GF-D8 (cell line): Measurements from ENCODE around the gene TTC17.
"Not testable (repeated sequence)": the region's sequence is repeated elsewhere in the genome, so short reads cannot be mapped to it uniquely, and the experiment has no call there.

ENCODE experiments used
- DNase-seq: peaks from one replicate; lab custom pipeline; 2025; lab: John Stamatoyannopoulos, UW

Gene TTC17

DNA sequence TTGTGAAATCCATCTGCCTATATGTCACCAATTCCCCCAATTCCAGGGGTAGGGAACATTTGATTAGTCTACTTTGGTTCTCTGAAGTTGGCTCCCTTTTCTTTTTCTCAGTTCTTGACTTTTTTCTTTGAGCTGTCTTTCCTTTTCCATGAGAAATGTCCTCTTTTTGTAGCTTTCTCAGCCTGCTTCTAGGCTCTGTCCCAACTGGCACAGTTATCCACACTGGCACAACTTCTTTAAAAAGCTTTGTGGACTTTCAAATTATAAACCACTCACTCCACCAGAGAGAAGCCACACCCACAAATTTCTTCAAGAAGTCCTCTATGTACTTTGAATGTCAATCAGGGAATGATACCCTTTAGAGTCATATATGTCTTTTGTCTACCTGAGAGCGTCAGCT is 100.5 kb downstream of the TTC17 start:
- no peak for DNase-seq

DNA sequence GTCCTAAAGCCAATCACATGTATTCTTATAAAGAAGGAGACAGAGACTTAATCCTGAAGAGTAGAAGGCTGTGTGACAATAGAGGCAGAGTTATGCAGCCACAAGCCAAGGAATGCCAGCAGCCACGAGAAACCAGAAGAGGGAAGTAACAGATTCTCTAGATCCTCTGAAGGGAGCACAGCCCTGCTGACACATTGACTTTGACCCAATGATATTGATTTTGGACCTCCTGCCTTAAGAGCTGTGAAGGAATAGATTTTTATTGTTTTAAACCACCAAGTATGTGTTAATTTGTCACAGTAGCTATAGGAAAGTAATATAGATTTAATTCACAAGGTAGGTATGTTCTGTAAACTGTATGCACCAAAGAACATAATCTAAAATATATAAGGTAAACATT is 103.6 kb downstream of the TTC17 start:
- no peak for DNase-seq

DNA sequence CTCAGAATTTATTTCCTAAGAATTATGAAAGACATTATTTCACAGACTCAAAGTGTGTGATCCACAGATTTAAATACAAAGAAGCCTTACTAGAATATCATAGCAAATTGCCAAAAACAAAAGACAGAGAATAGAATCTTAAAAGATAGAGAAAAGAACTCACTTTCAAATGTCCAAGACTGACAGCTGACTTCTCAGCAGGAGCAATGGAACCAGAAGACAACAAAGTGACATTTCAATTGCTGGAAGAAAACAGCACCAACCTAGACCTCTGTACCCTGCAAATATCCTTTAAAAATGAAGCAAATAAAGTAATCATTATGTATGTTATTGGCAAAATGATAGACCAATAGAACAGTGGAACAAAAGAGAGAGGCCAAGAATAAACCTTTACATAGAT is 109.2 kb downstream of the TTC17 start:
- DNase-seq, result no peak

DNA sequence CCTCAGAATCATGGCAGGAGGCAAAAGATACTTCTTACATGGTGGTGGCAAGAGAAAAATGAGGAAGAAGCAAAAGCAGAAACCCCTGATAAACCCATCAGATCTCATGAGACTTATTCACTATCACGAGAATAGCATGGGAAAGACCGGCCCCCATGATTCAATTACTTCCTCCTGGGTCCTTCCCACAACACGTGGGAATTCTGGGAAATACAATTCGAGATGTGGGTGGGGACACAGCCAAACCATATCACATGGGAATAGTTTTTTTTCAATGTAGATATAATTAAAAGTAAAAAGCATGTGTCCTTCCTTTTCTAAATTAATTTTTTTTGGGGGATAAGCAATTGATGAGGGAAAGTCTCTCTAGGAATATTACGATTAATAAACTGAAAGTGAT is 118.8 kb downstream of the TTC17 start:
- DNase-seq, result not testable (repeated sequence)

DNA sequence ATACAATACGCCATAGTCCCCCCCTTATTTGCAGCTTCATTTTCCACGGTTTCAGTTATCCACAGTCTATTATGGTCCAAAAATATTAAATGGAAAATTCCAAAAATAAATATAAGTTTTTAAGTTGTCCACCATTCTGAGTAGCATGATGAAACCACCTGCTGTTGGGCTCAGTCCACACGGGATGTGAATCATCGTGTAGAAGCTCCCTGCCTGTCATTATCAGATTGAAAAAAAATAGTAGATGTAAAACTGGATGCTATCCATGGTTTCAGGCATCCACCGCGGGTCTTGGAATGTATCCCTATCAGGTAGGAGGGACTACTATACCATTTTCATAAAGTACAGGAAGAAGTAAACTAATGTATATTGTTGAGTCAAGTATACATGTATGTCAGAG is 127.4 kb downstream of the TTC17 start:
- DNase-seq, result no peak

DNA sequence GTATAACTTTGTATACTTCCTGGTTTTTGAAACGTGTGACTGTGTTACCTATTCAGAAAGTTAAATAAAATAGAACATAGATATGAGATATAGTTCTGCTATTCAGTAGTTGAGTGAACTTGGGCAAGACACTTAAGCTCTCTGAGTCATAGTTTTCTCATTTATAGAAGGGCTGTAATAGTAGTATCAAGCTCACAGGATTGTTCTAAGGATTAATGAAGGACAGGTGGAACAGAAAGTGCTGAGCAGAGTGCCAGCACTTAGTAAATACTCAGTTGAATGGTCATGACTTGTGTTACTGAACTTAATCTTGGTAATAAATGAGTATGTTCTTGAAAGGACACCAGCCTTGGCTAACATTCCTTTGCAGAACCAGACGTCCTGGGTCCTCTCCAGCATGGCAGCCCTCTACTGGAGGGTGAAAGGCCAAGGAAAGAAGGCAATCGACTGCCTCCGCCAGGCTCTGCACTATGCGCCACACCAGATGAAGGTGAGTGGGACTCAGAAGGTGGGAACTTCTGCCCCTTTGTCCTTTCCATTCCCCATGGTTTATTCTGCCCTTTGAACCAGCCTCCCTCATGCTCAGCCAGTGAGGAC is 131.2 kb downstream of the TTC17 start:
- DNase-seq, result no peak

DNA sequence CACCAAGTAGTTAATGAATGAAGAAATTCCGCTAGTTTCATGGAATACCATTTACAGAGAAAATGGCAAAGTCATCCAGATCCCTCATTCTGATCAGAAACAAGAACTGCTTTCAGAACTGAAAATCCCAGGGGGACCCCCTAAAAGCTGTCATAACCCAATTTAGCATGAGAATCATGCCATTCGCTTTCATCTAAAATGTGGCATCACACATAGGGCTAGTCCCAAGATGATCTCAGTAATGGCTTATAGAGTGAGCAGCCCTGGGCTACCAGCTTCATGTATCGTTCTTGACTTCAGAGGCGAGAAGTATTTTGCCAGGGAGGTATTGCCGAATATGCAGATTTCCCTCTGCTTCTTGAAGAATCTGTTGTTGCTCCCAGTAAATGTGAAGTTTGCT is 134.0 kb downstream of the TTC17 start:
- DNase-seq, result no peak

DNA sequence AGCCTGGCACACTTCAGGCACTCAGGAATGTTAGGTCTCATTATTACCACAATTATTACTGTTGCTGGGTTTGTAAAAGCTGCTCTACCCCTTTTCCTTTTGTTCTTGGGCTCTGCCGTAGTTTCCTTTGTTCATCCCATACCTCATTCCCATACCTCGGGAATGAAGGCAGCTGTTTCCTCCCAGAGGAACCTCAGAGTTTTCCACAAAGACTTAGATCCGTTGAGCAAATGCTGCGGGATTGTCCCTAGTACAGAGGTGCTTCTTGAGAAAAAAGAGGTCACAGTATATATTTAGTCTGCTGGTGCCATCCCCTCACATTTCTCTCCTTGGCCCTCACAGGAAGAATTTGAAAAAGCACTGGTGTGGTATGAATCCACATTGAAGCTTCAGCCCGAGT is 134.7 kb downstream of the TTC17 start:
- DNase-seq, result no peak

DNA sequence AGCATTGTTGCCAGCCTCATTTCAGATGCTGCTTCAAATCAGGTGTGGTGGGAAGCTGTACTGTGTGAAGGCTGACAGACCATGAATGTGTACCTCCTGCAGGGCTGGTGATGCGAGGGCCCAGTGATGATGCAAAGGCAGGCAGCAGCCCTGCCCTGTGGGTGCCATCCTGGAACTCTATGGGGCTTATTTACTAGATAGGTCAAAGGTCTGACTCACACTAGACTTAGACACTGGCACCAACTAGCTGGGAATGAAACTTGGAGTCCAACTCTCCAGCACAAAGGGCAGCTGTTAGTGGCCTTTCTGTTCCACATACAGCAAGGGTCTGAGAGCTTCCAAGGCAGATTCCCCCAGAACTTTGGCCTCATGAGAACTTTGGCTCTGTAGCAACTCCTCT is 138.4 kb downstream of the TTC17 start:
- no peak for DNase-seq

DNA sequence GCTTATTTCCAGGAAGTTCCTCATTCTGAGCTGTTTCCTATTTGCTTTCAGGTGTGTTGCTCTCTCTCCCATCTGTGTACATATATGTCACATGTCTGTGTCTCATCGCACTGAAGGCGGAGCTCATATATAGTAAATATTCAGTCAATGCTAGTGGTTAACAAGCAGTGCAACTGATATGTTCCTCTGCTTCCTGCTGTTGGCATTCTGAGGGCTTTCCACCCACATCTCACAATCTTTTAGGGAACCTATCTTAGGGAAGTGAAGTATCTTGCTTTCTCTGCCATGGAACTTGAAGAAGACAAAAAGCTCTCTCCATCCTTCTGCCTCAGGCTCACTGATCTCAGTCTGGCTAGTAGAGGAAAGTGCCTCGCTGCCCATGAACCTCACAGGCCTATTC is 139.8 kb downstream of the TTC17 start:
- DNase-seq, result no peak

DNA sequence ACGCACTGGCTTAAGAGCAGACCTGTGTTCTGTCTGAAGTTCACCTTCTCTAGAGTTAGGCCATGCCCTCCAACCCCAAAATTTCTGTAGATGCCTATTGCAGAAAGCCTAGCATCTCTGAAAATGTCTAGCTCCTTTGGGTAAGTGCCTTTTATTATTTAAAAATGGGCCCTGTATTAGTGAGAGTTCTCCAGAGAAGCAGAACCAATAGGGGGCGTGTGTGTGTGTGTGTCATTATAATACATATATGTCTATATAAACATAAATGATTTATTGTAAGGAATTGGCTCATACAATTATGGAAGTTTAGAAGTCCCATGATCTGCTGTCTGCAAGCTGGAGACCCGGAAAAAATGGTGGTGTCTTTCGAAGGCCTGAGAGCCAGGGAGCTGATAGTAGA is 144.7 kb downstream of the TTC17 start:
- DNase-seq, result no peak

DNA sequence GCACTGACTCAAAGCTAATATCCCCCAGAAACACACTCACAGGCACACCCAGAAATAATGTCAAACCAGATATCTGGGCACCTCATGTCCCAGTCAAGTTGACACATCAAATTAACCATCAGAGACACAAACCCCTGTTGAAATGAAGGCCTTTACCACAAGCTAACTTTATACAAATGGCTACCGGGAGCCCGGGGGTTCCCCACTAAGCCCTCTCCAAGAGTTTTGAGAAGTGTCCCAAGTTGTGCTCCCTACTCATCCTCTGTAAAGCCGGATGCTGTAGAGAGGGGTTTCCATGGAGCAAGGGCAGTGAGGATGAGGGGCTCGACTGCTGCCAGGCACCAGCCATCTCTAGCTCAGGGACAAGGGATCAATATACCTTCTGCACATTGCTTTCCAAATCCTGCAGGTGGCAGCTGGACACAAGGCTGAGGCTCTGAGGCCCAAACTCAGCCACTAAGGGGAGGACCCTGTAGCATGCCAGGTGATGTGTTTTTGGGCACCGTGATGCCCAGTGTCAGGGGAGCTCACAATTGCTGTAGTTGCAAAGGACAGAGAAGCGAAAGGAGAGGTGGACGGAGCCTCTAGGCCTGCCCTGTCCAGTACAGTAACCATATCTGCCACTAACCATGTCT is 145.7 kb downstream of the TTC17 start:
- no peak for DNase-seq

DNA sequence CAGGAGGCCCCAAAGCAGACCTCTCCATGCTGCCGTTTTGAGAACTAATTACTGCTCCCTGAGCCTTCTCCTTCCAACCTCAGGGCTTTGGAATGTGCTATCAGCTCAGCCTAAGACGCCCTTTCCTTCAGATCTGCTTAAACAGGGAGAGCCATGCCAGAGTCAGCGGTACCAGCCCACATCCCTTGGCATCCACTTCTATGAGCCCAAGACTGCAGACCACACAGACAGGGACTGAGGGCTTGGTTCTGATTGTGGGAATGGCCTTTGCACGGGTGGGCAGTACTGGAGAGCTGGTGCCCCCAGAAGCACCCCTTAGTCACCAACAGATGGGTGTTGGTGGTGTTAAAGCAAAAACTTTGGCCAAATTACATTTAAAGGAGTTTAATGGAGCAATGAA is 146.5 kb downstream of the TTC17 start:
- no peak for DNase-seq

DNA sequence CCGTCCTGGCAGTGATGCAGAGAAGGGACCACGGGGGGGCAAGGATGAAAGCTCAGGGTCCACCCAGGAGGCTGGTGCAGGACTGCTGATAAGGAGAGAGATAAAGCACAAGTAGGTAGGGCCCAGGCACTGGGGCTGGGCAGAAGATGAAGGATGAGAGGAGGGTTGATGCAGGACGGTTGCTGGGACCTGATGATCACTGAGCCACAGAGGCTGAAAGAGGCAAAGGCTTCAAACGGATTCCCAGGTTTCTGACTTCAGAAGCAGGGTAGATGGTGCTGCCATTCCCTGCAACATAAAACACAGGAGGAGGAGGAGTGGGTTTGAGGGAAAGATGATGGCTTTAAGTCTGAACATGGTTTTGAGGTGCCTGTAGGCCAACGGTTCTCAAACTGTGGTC is 148.5 kb downstream of the TTC17 start:
- DNase-seq, result no peak

DNA sequence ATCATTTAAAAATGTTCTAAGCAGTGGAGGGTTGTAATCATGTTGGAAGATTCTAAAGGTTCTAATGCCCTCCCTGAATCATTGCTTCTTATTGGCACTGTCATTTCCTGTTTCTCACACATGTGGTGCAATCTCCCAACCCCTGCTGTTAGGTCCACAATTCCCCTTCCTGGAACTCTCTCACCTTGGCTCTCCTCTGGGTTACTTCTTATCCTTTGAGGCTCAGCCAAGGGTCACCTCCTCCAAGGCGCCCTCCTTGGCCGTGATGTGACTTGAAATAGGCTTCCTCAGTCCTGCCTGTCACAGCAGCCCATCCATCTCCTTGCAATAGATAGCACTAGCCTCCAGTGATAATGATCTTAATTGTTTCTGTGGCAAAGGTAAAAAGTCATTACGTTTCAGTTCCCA is 149.8 kb downstream of the TTC17 start:
- DNase-seq, result no peak

DNA sequence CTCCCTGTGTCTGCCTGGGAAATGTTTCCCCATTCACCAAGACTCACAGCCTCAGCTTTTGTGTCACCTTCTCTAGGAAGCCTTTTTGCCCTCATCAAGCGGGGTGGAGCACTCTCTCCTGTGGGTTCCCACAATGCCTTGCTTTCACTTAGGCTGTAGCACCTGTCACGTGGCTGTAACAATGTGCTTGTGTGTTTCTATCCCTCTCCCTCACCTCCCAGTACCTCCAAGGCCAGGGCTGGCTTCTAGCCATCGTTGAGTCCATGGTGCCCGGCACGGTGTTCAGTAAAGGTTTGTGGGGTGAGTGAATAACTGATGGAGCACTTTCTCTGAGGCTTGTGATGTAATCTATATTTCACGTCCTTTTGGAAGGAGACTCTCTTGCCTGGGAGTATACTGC is 153.2 kb downstream of the TTC17 start:
- DNase-seq, result no peak

DNA sequence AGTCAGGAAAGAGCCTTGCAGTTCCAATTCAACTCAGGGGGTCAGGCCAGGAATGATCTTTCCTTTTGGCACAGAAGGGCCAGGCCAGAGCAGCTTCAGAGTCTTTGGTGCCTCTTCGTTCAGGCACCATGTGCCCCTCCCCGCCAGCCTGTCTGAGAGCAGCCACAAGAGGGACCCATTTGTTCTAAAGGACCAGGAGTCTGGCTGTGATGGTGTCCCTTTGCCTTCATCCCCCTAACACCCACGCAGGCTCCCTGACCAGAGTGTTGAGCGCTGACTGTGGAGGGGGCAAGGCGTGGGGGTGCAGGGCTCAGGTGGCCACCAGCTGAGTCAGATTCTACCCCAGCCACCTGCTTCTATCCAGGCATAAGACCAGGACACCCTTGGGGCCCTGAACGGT is 156.4 kb downstream of the TTC17 start:
- DNase-seq, result no peak

DNA sequence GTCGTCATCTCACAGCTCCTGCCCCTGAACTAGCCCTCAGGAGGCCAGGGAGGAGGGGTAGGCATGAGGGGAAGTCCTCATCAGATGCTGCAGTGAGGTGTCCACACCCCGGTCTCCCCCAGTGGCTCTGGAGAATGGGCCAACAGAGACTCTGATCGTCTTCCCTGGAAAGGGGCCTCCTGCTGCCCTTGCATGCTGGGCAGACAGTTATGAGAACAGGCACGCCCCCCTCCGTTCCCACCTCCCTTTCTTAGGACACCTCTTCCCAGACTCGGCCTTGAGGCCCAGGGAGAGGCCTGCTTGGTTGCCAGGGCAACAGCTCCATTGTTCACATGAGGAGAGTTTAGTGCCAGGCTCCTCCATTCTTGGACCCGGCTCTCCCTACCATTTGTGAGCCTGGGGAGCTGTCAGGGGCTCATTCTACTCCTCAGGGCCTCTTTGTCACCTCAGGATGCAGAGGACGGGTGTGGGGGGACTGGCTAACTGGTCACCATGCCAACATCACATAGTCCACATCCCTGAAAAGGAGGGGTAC is 157.7 kb downstream of the TTC17 start:
- DNase-seq, result no peak

DNA sequence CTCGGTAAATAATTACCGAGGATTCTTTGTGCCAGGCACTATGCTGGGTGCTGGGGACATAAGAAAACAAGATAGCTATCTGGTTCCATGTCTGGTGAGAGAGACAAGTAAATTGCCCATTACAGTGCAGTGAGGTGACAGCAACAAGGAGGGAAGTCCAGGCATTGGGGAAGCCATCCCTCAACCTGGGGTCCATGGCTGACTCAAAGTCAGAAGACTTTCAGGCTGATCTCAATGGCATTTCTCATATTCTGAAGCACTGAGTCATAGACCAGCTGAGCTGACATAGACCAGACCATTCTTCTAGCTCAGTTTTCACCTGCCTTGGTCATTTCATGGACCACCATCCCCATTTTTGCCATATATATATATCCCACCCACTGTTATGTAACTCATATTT is 158.8 kb downstream of the TTC17 start:
- no peak for DNase-seq

DNA sequence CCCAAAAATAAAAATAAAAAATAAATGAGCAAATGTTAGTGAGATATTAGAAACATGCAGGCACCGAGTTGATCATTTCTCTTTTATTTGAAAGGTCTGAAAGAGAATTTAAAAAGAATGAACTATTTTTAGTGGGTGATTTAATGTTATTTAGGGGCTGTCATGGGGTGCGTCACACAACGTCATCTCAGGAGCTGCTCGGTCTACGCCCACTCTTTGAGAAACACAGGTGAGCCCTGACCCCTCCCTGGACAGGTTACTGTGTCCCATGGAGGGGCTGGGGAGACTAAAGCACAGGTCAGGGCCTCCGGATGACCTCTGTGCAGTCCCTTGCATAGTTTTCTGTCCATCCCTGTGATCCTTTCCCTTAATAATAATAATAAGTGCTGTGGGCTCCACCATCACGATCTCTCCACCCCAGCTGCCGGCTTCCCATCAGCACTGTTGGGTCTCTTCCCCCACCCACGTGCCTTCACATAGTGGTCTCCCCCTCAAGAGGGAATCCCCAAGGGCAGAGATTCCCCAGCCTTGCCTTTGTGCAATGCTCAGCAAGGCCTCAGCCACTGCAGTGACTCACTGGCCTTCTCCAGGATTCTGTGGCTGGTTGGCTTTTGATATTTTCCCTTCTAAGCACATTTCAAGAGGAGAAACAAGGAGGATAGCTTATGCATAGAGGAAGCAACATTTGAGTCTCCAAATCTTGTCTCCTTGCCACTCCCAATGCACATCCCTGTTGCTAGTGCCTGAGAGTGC is 159.9 kb downstream of the TTC17 start:
- DNase-seq, result no peak

DNA sequence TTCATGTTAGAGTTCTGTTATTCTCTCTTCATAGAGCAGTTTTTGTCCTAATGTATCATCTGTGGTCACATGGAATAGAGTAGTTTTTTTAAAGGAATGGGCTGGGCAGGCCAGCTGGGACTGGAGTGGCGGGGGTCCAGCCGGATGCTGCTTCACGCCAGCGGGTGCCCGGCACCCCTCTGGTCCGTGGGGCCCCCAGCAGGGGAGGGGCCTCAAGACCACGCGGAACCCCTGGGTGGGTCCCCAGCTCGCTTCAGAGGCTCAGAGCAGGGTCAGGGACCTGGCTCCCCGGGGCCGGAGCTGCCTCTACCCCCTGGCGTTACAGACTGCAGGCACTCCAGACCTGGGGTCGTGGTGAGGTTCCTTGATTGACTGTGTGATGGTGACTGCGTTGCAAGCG is 162.8 kb downstream of the TTC17 start:
- DNase-seq, result no peak

DNA sequence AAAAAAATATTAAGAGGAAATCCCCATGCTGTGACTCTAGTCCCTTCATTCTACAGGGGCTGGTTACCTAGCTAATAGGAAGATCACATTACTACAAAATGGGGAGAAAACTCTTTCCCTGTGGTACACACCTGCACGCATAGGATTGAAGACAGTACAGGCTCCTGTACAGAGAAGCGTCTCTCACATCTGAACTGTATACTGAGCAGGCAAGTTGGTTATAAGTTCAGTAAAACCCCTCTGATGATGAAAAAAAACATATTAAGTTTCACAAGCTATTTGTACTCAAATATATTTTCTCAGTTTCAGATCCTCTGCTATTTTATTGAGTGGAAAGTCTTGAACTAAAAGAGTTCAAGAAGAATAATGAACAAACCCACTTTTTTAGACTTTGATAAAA is 164.9 kb downstream of the TTC17 start:
- DNase-seq, result no peak

DNA sequence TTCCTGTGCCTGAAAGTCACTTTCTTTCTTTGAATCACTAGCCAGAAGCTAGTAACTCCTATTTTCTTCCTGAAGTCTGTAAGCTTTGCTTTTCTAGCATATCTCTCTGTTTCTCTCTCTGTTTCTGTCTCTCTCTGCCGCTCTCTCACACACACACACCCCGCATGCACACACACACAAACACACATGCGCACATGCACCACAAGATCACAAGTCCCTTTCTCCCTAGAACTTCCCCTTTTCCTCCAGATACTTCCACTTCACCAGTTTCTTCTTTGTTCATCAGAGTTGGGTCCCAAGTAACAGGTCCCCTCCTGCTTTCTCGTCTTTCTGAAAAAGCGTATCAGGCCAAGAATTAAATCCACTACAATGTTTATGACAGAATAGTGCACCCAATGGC is 173.3 kb downstream of the TTC17 start:
- no peak for DNase-seq
